Limb (tissue), 2 donors: Measurements from ENCODE around the gene KLHL40.
A peak's percentile ranks its signal among the peaks of the same experiment; 100 is the strongest.

Source experiments
- DNase-seq, 2 donors: peaks; one replicate each; pipeline ENCODE4 v3.0.0-alpha.2; 2016; ENCODE audit errors: extremely low spot score in 2 of 2

Gene KLHL40, protein sequence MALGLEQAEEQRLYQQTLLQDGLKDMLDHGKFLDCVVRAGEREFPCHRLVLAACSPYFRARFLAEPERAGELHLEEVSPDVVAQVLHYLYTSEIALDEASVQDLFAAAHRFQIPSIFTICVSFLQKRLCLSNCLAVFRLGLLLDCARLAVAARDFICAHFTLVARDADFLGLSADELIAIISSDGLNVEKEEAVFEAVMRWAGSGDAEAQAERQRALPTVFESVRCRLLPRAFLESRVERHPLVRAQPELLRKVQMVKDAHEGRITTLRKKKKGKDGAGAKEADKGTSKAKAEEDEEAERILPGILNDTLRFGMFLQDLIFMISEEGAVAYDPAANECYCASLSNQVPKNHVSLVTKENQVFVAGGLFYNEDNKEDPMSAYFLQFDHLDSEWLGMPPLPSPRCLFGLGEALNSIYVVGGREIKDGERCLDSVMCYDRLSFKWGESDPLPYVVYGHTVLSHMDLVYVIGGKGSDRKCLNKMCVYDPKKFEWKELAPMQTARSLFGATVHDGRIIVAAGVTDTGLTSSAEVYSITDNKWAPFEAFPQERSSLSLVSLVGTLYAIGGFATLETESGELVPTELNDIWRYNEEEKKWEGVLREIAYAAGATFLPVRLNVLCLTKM

DNA sequence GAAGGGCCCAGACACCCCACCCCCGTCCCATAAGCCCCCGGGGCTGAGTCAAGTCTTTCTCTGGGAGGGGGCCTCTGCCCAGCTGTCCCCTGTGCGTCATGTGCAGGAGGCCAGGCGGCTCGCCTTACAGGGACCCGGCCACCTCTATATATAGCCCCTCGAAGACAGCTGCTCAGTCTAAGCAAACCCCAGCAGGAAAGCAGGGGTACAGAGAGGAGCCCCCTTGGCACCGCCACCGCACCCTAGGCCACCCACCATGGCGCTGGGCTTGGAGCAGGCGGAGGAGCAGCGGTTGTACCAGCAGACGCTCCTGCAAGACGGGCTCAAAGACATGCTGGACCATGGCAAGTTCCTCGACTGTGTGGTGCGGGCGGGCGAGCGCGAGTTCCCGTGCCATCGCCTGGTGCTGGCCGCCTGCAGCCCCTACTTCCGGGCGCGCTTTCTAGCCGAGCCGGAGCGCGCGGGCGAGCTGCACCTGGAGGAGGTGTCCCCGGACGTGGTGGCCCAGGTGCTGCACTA lies at the start of gene KLHL40:
KLHL40 (plus strand) TSS at position 175 of the 519 bp plus-strand sequence; CDS start at position 257, 82 bp downstream.
- DNase-seq, result no peak

DNA sequence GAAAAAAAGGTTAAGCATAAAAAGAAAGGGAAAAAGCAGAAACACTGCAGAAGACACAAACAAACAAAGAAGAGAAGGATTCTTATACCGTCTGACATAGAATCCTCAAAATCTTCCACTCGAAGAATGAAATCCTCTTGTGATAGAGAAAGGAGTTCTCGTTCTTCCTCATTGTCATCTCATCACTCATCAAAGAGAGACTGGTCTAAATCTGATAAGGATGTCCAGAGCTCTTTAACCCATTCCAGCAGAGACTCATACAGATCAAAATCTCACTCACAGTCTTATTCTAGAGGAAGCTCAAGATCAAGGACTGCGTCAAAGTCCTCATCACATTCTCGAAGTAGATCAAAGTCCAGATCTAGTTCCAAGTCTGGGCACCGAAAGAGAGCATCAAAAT lies 48.3 kb upstream of the KLHL40 start:
- DNase-seq, result no peak

DNA sequence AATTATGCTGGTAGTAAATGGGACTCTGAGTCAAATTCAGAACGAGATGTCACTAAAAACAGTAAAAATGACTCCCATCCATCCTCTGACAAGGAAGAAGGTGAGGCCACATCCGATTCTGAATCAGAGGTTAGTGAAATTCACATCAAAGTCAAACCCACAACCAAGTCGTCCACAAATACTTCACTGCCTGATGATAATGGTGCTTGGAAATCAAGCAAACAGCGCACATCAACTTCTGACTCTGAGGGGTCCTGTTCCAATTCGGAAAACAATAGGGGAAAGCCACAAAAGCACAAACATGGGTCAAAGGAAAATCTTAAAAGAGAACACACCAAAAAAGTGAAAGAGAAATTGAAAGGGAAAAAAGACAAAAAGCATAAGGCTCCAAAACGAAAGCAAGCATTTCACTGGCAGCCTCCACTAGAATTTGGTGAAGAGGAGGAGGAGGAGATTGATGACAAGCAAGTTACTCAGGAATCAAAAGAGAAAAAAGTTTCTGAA lies 46.9 kb upstream of the KLHL40 start:
- no peak for DNase-seq

DNA sequence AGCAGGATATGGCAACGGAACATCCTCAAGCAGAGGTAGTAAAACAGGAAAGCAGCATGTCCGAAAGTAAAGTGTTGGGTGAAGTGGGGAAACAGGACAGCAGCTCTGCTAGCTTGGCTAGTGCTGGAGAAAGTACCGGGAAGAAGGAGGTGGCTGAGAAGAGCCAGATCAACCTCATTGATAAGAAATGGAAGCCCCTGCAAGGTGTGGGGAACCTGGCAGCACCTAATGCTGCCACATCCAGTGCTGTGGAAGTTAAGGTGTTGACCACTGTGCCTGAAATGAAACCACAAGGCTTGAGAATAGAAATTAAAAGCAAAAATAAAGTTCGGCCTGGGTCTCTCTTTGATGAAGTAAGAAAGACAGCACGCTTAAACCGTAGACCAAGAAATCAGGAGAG lies 46.1 kb upstream of the KLHL40 start:
- no peak for DNase-seq

DNA sequence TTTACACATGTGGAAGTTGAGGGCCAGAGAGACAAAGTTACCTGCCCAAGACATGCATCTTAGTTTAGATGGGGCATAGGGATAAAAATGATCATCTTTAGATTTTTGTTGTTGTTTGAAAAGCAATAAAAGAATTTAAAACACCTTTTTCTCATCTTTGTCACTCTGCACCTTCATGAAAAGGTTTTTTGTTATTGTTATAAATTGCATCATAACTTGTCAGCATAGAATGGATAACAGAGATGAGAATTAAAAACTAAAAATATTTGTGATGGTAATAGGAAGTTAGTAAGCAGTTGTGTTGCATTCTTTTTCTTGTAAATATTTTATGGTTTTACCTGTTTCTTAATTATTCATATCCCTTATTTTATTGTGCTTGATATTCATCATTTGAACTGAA lies 45.2 kb upstream of the KLHL40 start:
- DNase-seq, result no peak

DNA sequence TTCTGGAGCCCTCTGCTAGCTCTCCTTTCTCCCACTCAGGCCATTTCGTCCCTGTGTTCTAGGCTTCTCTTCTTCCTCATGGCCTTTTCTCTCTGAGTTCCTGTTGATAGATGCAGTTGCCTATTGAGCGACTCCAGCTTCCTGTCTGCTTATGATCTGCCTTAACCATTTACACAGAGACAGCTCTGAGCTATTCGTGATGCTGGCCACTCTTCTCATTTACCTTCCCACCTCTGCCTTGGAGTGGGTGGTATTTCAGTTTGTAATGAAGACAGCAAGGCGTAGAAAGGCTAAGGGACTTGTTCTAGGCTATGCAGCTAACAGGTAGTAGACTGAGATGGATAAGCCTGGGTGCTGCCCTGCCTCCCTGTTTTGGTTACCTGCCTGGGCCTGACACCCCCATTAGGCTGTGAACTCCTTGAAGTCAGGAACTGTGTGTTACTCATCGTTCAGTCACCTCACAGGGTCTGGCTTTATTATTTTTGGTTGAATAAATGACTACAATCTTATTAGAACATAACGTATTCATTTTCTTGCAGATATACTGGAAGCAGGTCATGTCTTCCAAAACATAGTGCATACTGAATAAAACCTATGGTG lies 44.5 kb upstream of the KLHL40 start:
- no peak for DNase-seq

DNA sequence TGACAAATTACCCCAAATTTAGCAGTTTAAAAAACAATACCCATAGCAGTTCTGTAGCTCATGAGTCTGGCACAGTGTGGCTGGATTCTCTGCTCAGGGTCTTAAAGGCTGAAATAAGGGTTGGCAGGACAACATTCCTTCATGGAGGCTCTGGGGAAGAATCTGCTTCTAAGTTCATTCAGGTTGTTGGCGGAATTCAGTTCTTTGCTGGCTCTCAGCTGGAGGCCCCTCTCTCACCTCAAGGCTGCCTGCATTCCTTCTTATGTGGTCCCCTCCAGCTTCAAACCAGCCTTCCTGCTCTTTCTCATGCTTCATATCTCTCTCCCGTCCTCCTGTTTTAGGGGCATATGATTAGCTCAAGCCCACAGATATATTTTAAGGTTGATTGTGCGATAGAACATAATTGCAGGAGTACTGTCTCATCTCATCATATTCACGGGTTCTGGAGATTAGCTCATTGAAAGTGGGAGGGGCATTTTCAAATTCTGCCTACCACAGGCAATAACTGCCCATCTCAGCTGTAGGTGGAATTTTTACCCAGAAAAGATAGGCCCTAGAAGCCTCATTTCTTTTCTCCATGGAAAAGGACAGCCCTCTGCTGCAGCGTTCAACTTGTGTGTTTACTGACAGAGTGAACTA lies 37.4 kb upstream of the KLHL40 start:
- no peak for DNase-seq

DNA sequence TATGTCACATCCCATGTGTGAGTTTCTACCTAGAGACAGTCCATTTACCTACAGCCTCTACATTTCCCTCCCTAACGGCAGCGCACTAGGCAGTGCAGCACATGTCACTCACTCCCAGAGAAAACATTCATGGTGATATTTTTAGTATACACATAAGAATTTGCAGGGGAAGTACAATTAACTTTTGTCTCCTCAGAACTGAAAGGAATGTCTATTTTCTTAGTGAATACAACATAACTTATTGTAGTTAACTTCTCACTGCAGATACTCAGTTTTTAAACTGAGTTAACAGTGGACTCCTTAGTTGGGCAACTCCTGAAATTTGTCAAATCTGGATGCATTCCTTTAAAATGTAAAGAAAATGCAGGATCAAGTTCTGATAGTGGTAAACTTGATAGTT lies 36.3 kb upstream of the KLHL40 start:
- DNase-seq, result no peak

DNA sequence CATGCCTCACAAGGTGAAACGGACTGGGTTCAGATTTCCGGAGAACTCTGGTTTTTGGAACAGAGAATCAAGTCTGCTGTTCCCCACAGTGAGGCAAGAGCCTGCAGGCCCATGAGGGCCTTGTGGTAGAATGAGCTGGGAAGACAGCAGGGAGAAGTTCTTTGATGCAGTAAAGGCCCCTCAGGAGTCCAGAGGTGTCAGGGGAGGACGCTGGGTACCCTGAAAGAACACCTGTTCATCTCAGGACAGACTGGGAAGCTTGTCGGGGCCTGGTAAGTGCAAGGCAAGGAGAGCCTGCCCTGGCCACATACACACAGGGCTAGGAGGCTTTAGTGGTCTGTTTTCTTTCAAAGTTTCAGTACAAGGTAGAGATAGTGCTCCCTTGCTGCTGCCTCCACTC lies 35.6 kb upstream of the KLHL40 start:
- DNase-seq, result no peak

DNA sequence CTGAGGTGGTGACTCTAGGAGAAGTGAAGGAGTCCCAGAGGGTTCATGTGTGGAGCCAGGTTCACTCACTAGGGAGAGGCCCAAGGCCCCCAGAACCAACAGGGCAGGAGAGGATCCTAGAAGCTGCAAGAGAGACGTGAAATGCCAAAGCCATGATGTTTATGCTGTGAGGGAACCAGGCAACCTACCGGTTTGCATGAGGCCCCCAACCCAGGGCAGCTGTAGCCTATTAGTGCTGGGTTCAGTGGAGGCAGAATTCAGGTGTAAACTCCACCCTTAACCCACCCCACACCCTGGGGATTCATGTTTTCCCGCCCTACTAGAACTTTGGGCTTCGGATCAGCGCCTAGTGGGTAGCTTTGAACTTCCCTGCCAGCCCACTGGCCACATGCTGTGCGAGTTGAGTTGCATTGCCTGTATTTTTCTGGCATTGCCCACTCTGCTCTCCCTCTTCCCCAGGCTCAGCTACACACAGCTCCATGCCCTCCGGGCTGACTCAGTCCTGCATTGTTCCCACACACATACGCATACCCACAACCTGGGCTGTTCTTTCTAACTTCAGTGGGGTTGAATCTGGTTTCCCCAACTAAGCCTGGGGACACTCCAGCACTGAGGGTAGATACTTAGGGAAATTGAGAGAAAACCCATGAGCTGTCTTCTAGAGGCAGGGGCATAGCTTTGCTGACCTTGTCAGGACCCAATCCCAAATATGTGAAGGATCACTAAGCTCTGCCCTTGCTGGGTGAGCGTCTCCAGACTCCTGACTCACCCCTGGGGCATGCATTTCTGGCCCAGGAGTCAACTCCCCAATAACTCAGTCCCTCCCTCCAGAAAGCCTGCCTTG lies 33.9 kb upstream of the KLHL40 start:
- DNase-seq, result no peak

DNA sequence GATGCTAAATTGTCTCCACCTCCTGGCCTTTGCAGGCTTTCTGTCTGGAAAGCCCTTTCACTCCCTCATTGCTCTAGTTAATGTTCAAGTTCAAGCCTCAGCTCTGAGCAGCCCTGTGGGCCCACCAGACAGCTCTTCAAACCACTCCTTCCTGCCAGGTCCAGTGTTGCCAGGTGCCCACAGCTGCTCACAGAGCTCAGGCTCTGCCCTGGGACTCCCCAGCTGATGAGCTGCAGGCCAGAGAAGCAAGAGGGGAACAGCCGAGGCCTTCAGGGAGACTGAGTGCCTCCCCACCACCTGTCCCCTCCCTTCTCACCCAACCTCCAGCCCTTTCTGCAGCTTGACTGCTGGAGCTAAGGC lies 33.1 kb upstream of the KLHL40 start:
- no peak for DNase-seq

DNA sequence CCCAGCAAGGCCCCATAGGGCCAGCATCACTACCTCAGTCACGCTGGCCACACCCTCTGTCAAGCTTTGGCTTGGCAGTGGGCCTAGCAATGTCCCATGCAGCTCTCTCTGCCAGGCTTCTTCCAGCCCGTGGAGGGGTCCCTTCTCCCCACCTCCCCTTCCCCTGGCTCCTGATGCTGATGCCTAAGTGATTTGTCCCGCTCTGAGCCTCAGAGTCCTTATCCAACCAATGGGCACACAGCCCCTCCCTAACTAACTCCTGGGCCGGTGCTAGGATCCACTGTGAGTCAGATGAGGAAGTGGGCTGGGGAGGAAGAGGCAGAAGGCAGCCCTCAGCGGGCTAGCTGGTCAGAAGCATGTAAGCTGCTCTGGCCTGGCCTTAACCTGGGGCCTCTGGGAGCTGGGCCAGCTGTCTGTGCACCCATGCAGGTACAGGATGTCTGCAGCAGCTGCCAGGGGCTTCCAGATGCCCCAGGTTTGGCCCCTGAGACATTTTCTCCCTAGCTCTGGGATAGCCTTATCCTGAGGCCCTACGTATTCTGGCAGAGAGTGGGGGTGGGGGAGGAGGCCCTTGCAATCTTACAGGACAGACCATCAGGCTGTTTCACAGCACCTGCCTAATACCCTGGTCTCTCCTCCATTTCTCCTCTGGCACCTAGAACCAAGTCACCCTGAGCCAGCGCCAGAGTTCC lies 32.6 kb upstream of the KLHL40 start:
- no peak for DNase-seq

DNA sequence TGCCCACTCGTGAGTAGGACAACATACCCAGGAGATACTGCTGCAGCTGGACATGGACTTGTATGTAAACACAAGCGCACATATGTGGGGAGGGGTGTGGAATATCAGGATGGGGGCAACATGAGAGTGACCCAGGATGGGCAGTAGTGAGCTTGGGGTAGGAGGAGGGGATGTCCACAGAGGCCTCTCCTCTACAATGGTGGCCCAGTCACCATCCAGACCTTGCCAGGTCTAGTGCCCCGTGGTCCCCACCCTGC lies 32.1 kb upstream of the KLHL40 start:
- DNase-seq, result peak in 1 of 2 donors; percentile 45

DNA sequence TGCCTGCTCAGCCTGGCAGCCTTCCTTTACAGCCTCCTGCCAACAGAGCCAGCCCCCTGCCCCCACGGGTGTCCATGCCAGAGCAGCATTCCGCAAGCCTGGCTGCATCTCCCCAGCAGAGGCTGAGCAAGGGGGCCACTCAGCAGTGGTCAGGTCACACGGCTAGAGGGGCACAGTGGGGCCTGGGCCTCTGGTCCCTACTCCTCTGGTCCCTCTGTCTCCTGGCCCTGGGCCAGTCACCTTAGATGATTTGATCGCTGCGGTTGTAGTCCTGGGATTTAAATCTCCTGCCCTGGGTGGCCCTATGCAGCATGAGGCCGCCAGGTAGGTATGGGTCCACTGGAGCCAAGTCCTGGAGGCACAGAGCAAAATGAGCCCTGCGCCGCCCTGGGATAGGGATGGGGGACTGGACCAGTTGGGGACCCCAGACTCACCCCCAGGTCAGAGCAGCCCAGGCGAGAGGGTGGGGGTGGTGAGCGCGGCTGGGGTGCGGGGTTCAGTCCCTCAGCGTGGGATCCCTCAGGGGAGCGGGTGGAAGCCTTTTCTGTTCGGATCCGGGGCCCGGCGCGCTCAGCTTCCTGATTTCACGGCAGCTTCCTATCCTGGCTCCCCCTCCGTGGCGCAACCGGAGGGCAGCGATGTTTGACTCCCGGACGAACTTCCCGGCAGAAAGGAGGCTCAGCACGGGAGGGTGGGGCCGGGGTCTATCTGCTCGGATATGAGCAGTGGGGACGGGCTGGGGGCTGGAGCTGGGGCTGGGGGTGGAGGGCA lies 31.6 kb upstream of the KLHL40 start, which contains the start of gene ZBTB47:
ZBTB47 (plus strand) TSS at position 138 of the 771 bp plus-strand sequence. CDS start 4,659 bp downstream, outside the sequence.
- peak in 1 of 2 donors; percentile 56 for DNase-seq

DNA sequence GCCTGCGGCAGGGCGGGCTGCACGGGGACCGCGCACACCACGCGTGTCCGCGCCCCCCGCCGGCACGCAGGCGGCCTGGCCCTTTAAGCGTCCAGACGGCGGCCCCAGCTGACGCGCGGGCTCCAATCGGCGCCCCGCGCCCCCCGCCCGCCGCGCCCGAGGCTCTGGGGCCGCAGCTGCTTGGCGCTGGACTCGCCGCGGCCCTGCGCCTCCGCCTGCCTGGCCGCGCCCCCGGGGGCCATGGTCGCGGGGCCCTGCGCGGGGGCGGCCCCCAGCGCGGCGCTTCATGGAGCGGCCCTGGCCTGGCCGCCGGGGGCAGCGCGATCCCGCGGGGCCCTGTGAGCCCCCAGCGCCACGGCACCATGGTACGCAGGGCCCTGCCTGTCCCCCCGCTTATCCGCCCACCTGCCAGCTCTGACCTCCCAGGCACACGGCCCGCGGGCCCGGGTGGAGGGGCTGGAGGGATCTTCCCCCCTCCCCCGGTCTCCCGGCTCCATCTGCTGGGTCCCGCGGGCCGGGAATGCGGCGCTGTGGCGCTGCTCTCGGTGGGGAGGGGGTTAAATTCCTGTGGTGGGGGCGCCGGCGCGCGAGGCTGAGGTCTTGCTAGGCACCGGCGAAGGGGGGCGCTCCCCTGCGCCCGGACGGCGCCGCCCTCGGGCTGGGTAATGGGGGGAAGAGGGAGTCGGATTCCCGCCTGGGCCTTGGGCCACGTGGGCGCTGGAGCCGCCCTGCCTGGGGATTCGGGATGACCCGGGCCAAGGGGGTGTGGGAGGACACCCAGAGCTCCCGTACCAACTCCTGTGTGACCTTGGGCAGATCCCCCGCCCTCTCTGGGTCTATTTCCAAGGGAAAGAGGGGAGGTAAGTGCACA lies 30.8 kb upstream of the KLHL40 start:
- DNase-seq, result peak; percentile 69 to 82

DNA sequence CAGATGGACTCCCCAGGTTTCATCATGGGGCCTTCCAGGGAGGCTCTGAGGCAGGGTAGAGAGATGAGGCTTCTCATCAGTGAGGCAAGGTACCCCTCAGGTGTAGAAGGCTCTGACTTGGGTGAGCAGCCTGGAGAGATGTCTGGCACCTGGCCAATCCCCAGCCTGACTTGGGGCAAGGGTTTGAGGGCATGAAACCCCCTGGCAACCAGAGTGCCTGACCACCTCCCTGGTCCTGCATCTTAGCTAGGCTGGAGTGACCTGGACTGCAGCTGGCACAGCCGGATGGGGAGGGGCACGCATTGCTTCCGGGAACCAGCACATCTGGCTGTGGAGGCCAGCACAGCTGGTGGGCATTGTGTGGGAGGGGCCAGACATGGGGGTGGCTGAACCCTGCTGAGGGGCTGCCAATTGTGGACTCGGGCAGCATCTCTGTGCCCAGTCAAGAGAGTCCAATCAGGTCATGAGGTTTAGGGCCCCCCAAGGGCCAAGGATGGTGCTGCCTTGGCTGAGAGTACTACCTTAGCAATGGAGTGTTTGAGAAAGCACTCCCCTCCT lies 29.9 kb upstream of the KLHL40 start:
- peak; percentile 34 to 65 for DNase-seq

DNA sequence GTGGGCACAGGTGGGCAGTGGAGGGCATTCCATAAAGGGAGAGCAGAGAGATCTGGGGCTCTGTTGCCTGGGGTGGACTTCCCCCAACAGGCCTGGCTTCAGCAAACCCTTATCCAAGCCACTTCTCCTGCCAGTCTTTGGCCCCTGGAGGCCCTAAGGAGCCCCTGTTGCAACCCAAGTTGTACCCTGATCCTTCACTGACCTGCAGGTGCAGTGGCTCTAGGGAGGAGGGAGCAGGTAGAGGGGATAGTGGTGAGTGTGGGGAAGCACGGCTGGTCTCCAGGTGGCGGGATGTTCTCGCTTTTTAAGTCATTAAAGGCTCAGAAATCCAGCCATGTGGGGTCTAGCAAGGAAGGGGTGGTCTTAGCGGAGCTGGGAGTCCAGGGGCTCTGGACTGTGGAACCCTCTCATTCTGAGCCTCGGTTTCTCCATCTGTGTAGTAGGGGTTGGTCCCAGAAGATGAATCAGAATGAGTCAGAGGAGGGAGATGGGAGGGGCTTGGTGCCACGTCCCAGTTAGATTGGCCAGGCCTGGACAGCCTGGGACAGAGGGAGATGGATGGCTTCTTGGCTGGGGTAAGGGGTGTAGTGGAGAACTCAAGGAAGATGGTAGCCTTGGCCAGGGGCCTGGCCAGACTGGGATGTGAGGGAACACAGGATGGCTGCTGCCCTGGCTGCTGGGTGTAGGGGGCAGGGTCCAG lies 29.2 kb upstream of the KLHL40 start:
- no peak for DNase-seq
